ENCODE results near the gene LAMC1.

DNA sequence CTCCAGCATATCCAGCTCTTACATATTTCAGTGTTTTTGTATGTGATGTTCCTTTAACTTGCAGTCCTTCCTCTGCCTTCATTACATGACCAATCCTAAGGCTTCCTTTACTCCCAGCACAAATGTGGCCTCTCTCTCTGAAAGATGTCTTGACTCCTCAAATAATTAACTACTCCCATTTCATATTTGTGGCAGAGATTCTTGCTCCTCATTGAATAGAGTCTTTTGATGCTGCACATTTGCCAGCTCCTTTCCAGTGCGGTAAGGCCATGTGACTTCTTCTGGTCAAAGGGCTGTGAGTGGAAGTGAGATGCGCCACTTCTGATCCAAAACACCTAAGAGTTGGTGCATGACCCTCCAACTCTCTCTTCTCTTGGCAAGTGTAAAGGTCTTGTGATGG, 19.1 kb upstream of the LAMC1 start:
- TF ChIP-seq, protein P1, sequence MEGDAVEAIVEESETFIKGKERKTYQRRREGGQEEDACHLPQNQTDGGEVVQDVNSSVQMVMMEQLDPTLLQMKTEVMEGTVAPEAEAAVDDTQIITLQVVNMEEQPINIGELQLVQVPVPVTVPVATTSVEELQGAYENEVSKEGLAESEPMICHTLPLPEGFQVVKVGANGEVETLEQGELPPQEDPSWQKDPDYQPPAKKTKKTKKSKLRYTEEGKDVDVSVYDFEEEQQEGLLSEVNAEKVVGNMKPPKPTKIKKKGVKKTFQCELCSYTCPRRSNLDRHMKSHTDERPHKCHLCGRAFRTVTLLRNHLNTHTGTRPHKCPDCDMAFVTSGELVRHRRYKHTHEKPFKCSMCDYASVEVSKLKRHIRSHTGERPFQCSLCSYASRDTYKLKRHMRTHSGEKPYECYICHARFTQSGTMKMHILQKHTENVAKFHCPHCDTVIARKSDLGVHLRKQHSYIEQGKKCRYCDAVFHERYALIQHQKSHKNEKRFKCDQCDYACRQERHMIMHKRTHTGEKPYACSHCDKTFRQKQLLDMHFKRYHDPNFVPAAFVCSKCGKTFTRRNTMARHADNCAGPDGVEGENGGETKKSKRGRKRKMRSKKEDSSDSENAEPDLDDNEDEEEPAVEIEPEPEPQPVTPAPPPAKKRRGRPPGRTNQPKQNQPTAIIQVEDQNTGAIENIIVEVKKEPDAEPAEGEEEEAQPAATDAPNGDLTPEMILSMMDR (IDR thresholded peaks at IDR 0.05), result no peak
- TF ChIP-seq POLR2A (IDR thresholded peaks at IDR 0.05), result no peak

Data from body of pancreas (tissue), 4 donors.